Right atrium auricular region (tissue), 2 donors: ENCODE results near the gene CYP2W1. TPM values are rescaled to one million over a fixed set of nuclear protein-coding genes. Genes with fewer than 3 reads are reported as not detected.

ENCODE experiments used
- DNase-seq: peaks from one replicate; pipeline ENCODE4 v3.0.0-alpha.2; 2019; ENCODE audit warnings: low spot score
- H3K27ac ChIP-seq, 2 donors: fragments of 200-600 bp; sonication (generic); 1 replicate in 1 of 2; 2 replicates in 1 of 2; pipeline ENCODE4 v1.5.1; 2016 to 2019
- H3K27me3 ChIP-seq, 2 donors: fragments of 200-600 bp; sonication (generic); one replicate each; pipeline versions ENCODE4 v1.5.1 to v1.6.0; 2017 to 2019
- H3K36me3 ChIP-seq: fragments of 200-600 bp; sonication (generic); one replicate; pipeline ENCODE4 v1.5.1; 2016
- H3K4me1 ChIP-seq, 2 donors: fragments of 200-600 bp; sonication (generic); one replicate each; pipeline versions ENCODE4 v1.5.1 to v1.6.0; 2017 to 2019
- H3K4me3 ChIP-seq, 2 donors: fragments of 200-600 bp; sonication (generic); 1 replicate in 1 of 2; 2 replicates in 1 of 2; pipeline ENCODE4 v1.5.1; 2017 to 2019; ENCODE audit warnings: mild to moderate bottlenecking in 1 of 2, moderate library complexity in 1 of 2
- H3K9me3 ChIP-seq, 2 donors: fragments of 200-600 bp; sonication (generic); one replicate each; pipeline ENCODE4 v1.5.1; 2019
- total RNA-seq, 2 donors: library from RNA; depleted of rRNA; stranded (reverse); fragments of >200 nt; gene quantifications; one replicate each; pipeline ENCODE4 v1.1.0, GENCODE V29; 2016
- TF ChIP-seq, protein P1 (sequence below), 2 donors: fragments of 200-600 bp; sonication (generic); IDR thresholded peaks; one replicate each; pipeline ENCODE4 v1.5.1; 2019; ENCODE audit warnings: antibody characterized with exemption in 2 of 2

CYP2W1 gene
- total RNA-seq, 2 donors from 2014 or later = not detected

DNA sequence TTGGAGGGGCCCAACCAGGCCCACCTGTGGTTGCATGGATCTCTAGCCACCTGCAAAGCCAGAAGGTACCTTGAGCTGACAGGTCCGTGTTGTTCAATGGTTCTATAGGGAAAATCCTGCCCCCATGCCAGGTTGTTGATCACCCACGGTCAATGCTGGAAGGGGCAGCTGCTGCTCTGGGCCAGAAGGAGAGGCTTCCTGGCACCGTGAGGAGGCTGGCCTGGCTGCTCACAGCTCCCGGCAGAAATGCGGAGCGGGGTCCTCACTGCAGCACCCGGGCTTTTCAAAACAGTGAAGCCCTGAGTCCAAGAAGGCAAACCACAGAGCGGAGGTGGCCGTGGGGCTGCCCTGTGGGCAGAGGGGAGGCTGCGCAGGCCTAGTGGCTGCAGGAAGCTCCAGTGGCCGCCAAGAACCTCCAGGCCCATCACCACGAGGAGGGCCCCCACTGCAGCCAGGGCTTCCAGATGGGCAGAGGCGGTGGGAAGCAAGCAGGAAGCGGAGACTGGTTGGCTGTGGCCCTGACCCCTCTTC is 36.3 kb downstream of the CYP2W1 start:
- no peak for DNase-seq
- H3K4me1 ChIP-seq = peaks cover 0 to 9% of the 10 kb centered on the region in 2 donors
- no peaks in the 10 kb centered on the region for H3K9me3 ChIP-seq
- no peaks in the 10 kb centered on the region for H3K27me3 ChIP-seq
- no peak overlapping the region for H3K27ac ChIP-seq
- H3K36me3 ChIP-seq = no peaks in the 10 kb centered on the region
- H3K4me3 ChIP-seq = no peak overlapping the region
- TF ChIP-seq, protein P1, sequence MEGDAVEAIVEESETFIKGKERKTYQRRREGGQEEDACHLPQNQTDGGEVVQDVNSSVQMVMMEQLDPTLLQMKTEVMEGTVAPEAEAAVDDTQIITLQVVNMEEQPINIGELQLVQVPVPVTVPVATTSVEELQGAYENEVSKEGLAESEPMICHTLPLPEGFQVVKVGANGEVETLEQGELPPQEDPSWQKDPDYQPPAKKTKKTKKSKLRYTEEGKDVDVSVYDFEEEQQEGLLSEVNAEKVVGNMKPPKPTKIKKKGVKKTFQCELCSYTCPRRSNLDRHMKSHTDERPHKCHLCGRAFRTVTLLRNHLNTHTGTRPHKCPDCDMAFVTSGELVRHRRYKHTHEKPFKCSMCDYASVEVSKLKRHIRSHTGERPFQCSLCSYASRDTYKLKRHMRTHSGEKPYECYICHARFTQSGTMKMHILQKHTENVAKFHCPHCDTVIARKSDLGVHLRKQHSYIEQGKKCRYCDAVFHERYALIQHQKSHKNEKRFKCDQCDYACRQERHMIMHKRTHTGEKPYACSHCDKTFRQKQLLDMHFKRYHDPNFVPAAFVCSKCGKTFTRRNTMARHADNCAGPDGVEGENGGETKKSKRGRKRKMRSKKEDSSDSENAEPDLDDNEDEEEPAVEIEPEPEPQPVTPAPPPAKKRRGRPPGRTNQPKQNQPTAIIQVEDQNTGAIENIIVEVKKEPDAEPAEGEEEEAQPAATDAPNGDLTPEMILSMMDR (IDR thresholded peaks at IDR 0.05) = no peak

DNA sequence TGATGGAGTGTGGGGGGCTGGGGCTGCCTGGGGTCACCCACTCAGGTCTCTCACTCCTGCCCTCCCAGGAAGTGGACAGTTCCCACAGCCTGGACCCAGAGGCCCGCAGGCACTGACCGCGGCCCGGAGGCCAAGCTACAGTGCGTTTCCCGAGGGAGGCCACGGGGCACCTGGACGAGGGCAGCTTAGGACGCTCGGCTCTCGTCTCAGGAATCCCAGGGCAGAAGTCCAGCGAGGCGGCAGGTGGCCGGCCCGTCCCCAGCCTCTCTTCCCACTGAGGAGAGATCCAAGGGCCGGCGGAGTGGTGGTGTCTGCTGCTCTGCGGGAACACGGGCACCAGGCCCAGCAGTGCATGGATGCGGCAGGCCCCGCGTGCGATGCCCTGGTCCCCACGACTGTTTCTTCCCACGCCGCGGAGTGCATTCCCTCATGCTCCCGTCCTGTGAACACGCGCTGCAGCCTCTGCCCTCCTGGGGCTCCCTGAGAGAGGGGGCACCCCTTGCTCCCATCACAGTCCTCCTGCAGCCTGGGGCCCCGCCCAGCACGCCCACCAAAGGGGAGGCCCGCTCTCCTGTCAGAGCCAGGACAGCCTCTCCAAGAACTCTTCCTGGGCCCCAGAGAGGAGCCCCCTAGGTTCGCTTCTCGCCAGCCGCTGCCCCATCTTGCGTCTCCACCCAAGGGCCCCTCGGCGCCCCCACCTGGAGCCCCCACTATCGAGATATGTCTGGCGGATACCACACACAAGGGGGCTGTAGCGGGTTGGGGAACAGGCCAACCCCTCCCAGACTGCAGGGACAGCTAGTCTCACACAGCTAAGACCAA is 37.0 kb downstream of the CYP2W1 start:
- Histone ChIP-seq H3K4me3 (no peak overlapping the region), H3K27me3 (no peaks in the 10 kb centered on the region), H3K36me3 (no peaks in the 10 kb centered on the region), H3K27ac (no peak overlapping the region), H3K4me1 (peaks cover 0 to 9% of the 10 kb centered on the region in 2 donors), H3K9me3 (no peaks in the 10 kb centered on the region)
- TF ChIP-seq, protein P1 (IDR thresholded peaks at IDR 0.05) = no peak
- DNase-seq = no peak

DNA sequence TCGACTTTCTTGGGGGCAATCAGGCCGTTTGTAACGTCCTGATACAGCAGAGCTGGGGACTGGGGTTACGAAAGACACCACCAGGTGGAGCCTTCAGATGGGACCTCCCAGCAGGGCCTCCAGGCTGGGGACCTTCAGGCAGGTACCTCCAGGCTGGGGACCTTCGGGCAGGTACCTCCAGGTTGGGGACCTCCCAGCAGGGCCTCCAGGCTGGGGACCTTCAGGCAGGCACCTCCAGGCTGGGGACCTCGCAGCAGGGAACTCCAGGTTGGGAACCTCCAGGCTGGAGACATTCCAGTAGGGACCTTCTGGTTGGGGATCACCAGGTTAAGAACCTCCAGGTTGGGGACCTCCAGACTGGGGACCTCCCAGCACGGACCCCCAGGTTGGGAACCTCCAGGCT is 37.9 kb downstream of the CYP2W1 start:
- H3K36me3 ChIP-seq = no peaks in the 10 kb centered on the region
- H3K27ac ChIP-seq = no peak overlapping the region
- no peaks in the 10 kb centered on the region for H3K27me3 ChIP-seq
- DNase-seq = no peak
- H3K4me3 ChIP-seq = no peak overlapping the region
- TF ChIP-seq, protein P1 (IDR thresholded peaks at IDR 0.05) = no peak
- no peaks in the 10 kb centered on the region for H3K9me3 ChIP-seq
- peaks cover 0 to 2% of the 10 kb centered on the region in 2 donors for H3K4me1 ChIP-seq

DNA sequence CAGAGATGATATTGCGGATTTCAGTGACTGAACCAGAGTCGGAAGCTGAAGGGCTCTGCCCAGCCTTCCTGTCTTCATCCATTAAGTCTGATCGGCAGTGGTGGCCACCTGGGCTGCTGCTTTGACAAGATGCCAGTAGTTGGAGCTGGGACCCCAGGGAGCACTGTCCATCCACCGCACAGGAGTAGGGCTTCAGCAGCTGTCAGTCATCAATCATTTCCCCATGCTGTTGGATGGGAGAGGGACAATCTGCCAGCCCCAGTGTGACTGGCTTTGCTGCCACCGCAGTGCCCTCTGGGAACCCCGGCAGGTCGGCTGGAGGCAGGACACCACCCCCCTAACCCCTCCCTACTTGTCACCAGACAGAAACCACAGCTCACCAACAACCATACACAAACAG is 38.4 kb downstream of the CYP2W1 start:
- H3K36me3 ChIP-seq = peaks cover 5% of the 10 kb centered on the region
- H3K4me1 ChIP-seq = no peaks in the 10 kb centered on the region
- no peaks in the 10 kb centered on the region for H3K27me3 ChIP-seq
- H3K4me3 ChIP-seq = no peak overlapping the region
- H3K27ac ChIP-seq = no peak overlapping the region
- H3K9me3 ChIP-seq = no peaks in the 10 kb centered on the region
- no peak for DNase-seq
- TF ChIP-seq, protein P1 (IDR thresholded peaks at IDR 0.05) = no peak

DNA sequence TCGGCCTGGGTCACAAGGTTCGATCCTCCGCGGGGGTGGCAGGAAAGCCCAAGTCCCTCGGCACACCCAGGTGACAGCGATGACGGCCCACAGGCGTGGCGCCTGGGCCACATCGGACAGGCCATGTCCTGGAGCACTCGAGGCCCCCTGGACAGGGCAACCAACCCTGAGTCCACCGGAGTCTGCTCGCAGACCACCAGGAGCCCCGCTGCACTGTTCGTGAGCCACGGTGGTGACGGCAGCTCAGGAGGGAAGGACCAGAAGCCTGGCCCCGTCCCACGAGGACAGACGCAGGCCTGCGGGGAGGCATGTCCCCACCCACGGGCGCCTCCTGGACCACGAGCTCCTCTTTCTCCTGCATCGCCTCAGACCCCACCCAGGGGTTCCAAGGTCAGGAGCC is 39.0 kb downstream of the CYP2W1 start:
- TF ChIP-seq, protein P1 (IDR thresholded peaks at IDR 0.05) = no peak
- H3K4me1 ChIP-seq = peaks cover 0 to 5% of the 10 kb centered on the region in 2 donors
- no peak overlapping the region for H3K27ac ChIP-seq
- no peaks in the 10 kb centered on the region for H3K27me3 ChIP-seq
- peaks cover 6% of the 10 kb centered on the region for H3K36me3 ChIP-seq
- H3K9me3 ChIP-seq = no peaks in the 10 kb centered on the region
- DNase-seq = no peak
- no peak overlapping the region for H3K4me3 ChIP-seq
